Natural killer cell treated with Interleukin-12 subunit alpha and Interleukin-12 subunit beta and Interleukin-15 and Interleukin-18, amount 100 ng/mL, for 72 hours (primary cell): ENCODE results near the gene SEMA5B. TPM values are rescaled to one million over a fixed set of nuclear protein-coding genes. Genes with fewer than 3 reads are reported as not detected.

Source experiments
- ATAC-seq, 2 donors: fragments of 150-1000 bp; cut with Tn5 transposase in 1 of 2; sonication (Bioruptor Pico), chemical (Tn5 transposase) in 1 of 2; 2 replicates each; pipeline ENCODE4 v1.10.0; 2021
- DNase-seq: peaks from one replicate; pipeline ENCODE4 v3.0.0; 2022; ENCODE audit warnings: low spot score
- H3K27ac Mint-ChIP-seq, 2 donors: 1 replicate in 1 of 2; 2 replicates in 1 of 2; pipeline ENCODE4 v1.8.0; 2022; ENCODE audit warnings: mixed read lengths in 2 of 2, mild to moderate bottlenecking in 1 of 2, moderate library complexity in 1 of 2
- H3K27me3 Mint-ChIP-seq, 2 donors: 1 replicate in 1 of 2; 2 replicates in 1 of 2; pipeline ENCODE4 v1.8.0; 2022; ENCODE audit warnings: mixed read lengths in 2 of 2
- H3K36me3 Mint-ChIP-seq: one replicate; pipeline ENCODE4 v1.8.0; 2022; ENCODE audit warnings: mixed read lengths
- H3K4me1 Mint-ChIP-seq, 2 donors: 1 replicate in 1 of 2; 2 replicates in 1 of 2; pipeline ENCODE4 v1.8.0; 2022; ENCODE audit warnings: low read depth in 2 of 2, mixed read lengths in 2 of 2, mild to moderate bottlenecking in 1 of 2
- H3K4me3 Mint-ChIP-seq: one replicate; pipeline ENCODE4 v1.8.0; 2022; ENCODE audit warnings: mixed read lengths
- H3K9me3 Mint-ChIP-seq: 2 replicates; pipeline ENCODE4 v1.8.0; 2022; ENCODE audit warnings: mixed read lengths
- total RNA-seq, 2 donors: library from RNA; stranded (reverse); gene quantifications; one replicate each; pipeline ENCODE4 v1.2.3, GENCODE V29; 2022

Gene SEMA5B, protein sequence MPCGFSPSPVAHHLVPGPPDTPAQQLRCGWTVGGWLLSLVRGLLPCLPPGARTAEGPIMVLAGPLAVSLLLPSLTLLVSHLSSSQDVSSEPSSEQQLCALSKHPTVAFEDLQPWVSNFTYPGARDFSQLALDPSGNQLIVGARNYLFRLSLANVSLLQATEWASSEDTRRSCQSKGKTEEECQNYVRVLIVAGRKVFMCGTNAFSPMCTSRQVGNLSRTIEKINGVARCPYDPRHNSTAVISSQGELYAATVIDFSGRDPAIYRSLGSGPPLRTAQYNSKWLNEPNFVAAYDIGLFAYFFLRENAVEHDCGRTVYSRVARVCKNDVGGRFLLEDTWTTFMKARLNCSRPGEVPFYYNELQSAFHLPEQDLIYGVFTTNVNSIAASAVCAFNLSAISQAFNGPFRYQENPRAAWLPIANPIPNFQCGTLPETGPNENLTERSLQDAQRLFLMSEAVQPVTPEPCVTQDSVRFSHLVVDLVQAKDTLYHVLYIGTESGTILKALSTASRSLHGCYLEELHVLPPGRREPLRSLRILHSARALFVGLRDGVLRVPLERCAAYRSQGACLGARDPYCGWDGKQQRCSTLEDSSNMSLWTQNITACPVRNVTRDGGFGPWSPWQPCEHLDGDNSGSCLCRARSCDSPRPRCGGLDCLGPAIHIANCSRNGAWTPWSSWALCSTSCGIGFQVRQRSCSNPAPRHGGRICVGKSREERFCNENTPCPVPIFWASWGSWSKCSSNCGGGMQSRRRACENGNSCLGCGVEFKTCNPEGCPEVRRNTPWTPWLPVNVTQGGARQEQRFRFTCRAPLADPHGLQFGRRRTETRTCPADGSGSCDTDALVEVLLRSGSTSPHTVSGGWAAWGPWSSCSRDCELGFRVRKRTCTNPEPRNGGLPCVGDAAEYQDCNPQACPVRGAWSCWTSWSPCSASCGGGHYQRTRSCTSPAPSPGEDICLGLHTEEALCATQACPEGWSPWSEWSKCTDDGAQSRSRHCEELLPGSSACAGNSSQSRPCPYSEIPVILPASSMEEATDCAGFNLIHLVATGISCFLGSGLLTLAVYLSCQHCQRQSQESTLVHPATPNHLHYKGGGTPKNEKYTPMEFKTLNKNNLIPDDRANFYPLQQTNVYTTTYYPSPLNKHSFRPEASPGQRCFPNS
- not detected for total RNA-seq

DNA sequence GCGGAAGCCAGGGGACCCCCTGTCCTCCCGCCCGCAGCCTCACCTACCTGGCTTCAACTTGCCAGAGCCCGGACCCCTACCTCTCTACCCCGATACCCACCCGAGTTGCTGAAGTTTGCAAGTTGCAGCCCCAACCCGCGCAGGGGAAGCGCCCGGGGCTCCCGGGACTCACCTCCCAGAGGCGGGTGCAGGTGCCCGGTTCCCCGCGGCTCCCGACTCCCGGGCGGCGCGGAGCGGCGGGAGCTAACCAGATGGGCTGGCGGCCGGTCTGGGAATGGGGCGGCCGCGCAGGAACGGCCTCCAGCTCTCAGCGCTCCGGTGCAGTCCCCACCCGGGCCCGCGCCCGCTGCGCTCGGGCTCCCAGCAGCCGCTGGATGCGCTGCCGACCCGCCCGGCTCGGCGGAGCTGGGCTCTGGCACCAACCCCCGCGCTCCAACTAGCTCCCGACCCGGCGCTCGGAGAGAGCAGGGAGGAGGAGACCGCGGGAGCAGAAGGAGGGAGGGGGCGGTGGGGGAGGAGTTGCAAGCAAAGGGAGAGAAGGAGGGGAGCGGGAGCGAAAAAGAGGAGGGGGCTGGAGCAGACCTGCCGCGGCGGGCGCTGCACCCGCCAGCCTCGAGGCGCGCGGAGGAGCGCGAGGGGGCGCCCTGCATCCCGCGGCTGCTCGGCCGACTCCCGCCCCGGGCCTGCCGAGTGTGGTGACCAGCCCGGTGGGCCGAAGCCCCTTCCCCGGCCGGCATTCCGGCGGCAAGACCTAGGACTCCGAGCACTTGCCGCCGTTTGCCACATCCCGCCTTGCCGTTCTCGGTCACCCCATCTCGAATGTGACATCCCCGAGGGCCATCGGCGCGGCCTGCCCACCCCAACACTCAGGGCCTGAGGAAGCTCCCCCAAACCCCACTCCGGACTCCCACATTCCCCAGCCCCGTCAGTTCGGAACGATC is at the start of gene SEMA5B:
Gene SEMA5B (minus strand): TSS at position 472 of the 941 bp plus-strand sequence. CDS start 66,500 bp downstream, outside the sequence.
- Mint-ChIP-seq H3K4me1 (peaks cover 12 to 14% of the 10 kb centered on the region in 2 donors), H3K36me3 (no peaks in the 10 kb centered on the region), H3K27ac (no peak within 1 kb of the TSS), H3K27me3 (peaks cover 40 to 48% of the 10 kb centered on the region in 2 donors), H3K4me3 (peak within 1 kb of the TSS; percentile 61), H3K9me3 (no peaks in the 10 kb centered on the region)
- DNase-seq, result no peak
- peak; percentile 28 to 57 for ATAC-seq

DNA sequence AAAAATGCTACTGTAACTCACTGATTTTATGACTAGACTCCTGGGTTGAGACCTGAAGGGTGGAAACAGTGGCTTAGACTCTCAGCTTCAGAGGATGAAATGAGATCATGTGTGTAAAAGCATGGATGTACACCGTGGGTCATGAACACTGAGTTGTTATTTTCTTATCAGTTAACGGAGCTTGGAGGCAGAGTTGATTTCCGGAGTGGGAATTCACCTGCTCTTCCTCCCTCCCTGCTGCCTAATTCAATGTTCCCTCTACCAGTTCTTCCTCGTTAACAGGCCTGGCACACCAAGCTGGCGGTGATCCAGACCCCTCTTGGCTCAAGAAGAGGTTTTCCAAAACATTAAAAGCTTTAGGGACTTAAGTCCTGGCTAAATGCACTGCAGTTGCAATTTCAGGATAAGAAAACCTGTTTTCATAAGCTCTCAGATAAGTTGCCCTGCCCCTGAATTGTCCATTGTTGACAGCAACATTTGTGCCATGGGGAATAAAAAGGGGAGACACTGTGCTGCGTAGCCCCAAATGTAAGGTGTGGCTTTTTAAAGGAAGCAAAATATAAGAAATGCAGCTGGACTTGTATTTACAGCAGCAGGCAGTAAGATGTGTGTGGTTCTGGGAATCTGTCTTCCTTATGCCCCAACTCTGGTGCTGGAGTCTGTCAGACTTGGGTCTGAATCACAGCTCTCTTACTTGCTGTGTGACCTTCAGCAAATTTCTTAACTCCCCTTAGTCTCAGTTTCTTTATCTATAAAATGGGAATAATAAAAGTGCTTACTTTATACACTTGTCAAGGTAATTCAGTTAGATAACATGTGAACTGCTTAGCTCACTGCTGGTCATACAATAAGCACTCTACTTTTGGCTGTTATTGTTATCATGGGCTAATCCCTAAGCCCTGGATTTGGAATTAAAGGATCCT is 49.2 kb upstream of the SEMA5B start:
- ATAC-seq, result no peak
- Mint-ChIP-seq H3K27ac (no peak overlapping the region), H3K9me3 (no peaks in the 10 kb centered on the region), H3K4me1 (peaks cover 4 to 7% of the 10 kb centered on the region in 2 donors), H3K4me3 (no peak overlapping the region), H3K36me3 (no peaks in the 10 kb centered on the region), H3K27me3 (peaks cover 6 to 10% of the 10 kb centered on the region in 2 donors)
- DNase-seq, result no peak

DNA sequence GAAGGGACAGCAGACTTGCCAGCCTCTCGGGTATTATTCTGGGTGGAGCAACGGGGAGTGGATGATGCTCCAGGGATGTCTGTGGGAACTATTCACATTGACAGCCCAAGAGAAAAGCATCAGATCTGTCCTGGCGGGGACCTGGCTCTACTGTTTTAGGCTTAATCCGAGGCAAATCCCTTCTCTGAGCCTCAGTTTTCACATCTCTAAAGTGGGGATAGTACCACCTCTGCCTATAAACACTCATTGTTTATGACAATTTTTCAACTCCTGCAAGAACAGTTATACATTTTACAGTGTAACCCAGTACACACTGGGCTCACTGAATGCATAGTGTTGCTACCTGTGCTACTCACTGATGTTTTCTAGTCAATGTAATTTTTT is 48.5 kb upstream of the SEMA5B start:
- DNase-seq, result no peak
- Mint-ChIP-seq H3K4me3 (no peak overlapping the region), H3K4me1 (peaks cover 2 to 11% of the 10 kb centered on the region in 2 donors), H3K27me3 (peaks cover 8 to 11% of the 10 kb centered on the region in 2 donors), H3K27ac (no peak overlapping the region), H3K9me3 (no peaks in the 10 kb centered on the region), H3K36me3 (no peaks in the 10 kb centered on the region)
- no peak for ATAC-seq

DNA sequence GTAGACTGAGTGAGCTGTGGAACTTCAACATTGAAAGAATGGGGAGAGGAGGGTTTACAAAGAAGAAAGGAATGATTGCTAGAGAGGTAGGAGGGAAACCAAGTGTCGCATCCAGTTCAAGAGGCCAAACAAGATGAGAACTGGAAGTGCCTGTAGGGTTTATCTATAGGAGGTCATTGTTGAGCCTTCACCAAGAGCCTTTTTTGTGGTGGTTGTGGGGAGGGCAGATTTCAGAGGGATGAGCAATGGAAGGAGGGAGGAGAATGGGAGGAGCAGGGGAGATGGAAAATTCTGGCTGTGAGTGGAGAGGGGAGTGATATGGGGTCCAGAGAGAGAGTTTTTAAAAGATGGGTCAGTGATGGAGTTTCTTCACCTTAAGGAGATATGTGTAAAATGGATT is 47.8 kb upstream of the SEMA5B start:
- Mint-ChIP-seq H3K36me3 (no peaks in the 10 kb centered on the region), H3K27me3 (peaks cover 8 to 11% of the 10 kb centered on the region in 2 donors), H3K4me1 (peaks cover 2 to 11% of the 10 kb centered on the region in 2 donors), H3K27ac (no peak overlapping the region), H3K9me3 (no peaks in the 10 kb centered on the region), H3K4me3 (no peak overlapping the region)
- no peak for ATAC-seq
- no peak for DNase-seq

DNA sequence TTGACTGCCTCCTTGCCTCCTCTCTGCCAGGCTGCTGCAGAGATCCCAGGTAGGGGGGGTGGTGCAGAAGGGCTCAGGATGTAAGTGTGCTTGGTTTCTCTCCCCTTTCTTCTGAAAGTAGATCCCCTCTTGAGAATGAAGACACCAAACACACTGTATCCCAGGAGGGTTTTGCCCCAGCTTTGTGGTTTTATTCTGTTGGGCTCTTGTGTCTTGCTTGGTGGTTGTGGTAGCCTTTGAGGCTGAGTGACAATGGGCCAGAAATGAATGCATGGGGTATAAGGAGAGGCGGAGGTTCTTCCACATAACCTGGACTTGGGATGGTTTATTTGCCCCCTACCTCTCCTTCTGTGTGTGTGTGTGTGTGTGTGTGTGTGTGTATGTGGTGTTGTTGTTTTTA is 45.0 kb upstream of the SEMA5B start:
- H3K9me3 Mint-ChIP-seq, result no peaks in the 10 kb centered on the region
- ATAC-seq, result no peak
- H3K4me3 Mint-ChIP-seq, result no peak overlapping the region
- H3K27ac Mint-ChIP-seq, result no peak overlapping the region
- H3K36me3 Mint-ChIP-seq, result no peaks in the 10 kb centered on the region
- DNase-seq, result no peak
- peaks cover 11 to 19% of the 10 kb centered on the region in 2 donors for H3K27me3 Mint-ChIP-seq
- peaks cover 8 to 18% of the 10 kb centered on the region in 2 donors for H3K4me1 Mint-ChIP-seq

DNA sequence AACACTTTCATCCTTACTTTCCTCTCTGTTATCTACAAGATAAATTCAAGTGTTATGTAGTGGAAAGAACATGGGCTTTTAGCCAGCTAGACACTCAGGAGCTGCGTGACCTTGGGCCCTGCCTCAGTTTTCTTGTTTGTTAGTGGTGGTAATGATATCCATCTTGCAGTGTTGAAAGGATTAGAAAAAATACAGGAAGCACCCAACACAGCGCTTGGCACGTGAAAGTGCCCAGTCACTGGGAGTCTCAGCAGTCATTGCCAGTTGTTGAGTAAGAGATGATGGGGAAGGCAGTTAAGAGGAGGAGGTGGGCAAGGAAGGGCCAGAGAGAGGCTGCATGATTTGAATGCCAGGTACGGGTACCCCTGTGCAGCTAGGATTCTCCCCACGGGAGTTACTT is 44.6 kb upstream of the SEMA5B start:
- Mint-ChIP-seq H3K4me1 (peaks cover 8 to 19% of the 10 kb centered on the region in 2 donors), H3K4me3 (no peak overlapping the region), H3K36me3 (no peaks in the 10 kb centered on the region), H3K27ac (no peak overlapping the region), H3K27me3 (peaks cover 11 to 19% of the 10 kb centered on the region in 2 donors), H3K9me3 (no peaks in the 10 kb centered on the region)
- DNase-seq, result no peak
- ATAC-seq, result no peak

DNA sequence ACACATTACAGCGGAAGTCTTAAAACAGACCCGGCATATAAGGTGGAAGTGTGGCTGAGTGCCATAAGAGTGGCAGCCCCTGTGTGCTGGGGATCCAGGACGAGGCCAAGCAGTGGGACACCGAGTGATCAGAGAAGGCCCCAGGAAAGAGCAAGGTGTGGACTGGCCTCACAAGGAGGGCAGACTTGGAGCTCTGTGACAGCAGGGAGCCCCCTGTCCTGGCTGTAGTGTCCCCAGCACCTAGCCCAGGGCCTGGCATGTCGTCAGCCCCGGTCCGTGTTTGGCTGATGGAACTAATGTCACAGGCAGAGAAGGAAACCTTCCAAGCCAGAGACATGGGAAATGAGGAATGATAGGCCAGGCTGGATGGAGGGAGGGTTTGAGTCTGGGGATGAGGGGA is 44.0 kb upstream of the SEMA5B start:
- no peak overlapping the region for H3K4me3 Mint-ChIP-seq
- H3K27me3 Mint-ChIP-seq, result peaks cover 11 to 19% of the 10 kb centered on the region in 2 donors
- ATAC-seq, result no peak
- H3K36me3 Mint-ChIP-seq, result no peaks in the 10 kb centered on the region
- no peaks in the 10 kb centered on the region for H3K9me3 Mint-ChIP-seq
- no peak for DNase-seq
- peaks cover 10 to 22% of the 10 kb centered on the region in 2 donors for H3K4me1 Mint-ChIP-seq
- H3K27ac Mint-ChIP-seq, result no peak overlapping the region

DNA sequence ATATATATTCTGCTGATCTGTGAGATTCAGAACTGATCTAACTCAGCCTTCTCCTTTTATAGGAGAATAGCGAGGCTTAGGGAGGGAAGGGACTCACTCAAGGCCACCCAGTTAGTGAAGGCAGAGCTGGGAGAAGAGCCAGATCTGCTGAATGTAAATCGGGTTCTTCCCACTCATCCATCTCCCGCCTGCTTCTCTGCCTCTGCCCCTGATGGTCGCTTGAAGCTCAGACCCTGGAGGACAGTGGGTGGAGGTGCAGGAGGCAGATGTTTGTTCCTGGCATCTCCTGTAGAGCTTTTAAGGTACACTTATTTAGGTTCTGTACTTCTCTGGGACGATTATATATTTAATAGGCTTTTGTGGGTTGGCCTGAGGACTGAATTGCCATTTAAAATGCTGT is 43.6 kb upstream of the SEMA5B start:
- no peak overlapping the region for H3K4me3 Mint-ChIP-seq
- peaks cover 10 to 25% of the 10 kb centered on the region in 2 donors for H3K4me1 Mint-ChIP-seq

DNA sequence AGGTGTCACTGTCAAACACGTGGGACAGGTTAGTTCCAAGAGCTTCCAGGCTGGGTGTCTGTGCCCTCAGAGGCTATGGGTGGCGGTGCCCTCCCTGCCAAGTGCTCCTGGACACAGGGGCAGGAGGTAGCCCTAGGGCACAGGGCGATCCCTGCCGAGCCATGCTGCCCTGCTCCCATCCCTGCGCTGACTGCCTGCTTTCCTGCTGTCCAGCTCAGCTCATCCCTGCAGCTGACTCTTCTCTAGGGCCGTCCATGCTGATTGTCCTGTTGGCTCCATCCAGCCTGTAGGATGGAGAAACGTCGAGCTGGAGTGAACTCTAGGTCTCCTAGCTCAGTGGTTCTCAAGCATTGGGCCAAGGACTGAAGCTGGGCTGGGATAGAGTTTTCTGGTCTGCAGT is 42.9 kb upstream of the SEMA5B start:
- Mint-ChIP-seq H3K4me1 (peaks cover 10 to 25% of the 10 kb centered on the region in 2 donors), H3K27me3 (peaks cover 11 to 22% of the 10 kb centered on the region in 2 donors), H3K4me3 (no peak overlapping the region), H3K36me3 (no peaks in the 10 kb centered on the region), H3K9me3 (no peaks in the 10 kb centered on the region), H3K27ac (no peak overlapping the region)
- no peak for DNase-seq
- no peak for ATAC-seq

More for the DNA sequence above, 43.6 kb upstream of the SEMA5B start:
- H3K27ac Mint-ChIP-seq, result no peak overlapping the region
- H3K36me3 Mint-ChIP-seq, result no peaks in the 10 kb centered on the region
- ATAC-seq (no peak), DNase-seq (no peak)
- peaks cover 11 to 21% of the 10 kb centered on the region in 2 donors for H3K27me3 Mint-ChIP-seq
- no peaks in the 10 kb centered on the region for H3K9me3 Mint-ChIP-seq

DNA sequence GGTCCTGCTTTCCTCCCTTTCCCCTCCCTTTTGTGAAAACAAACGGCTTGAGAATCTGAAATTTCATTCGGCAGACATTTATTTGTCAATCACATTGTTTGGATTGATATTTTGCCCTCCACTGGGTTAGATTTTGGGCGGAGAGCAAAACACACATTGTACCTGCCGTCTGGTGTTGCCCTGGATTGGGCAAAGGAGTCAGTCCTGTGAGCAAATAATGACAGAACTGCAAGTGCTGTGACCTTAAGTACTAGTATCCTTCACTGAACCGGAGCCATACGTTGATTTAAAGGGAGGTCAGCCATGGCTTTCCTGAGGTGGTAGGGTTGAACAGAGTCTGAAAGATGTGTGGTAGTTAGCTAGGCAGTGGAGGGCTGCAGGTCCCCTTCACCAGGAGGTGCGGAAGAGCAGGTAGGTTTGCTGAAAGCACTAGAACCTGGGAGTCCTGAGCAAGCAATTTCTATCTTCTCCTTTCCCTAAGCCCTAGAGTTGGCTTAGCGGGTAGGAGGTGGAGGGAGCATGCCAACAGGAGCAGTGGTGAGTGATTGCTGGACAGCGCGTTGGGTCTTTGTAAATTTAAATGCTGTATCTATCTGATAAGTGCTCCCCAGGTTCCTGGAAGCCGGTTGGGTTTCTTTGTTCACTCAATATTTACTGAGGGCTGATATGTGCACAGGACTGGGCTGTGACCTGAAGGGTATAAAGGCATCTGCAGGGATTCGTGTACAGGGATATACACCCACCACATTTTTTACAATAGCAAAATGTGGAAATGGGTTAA is 41.2 kb upstream of the SEMA5B start:
- H3K27ac Mint-ChIP-seq, result no peak overlapping the region
- no peak for DNase-seq
- H3K4me1 Mint-ChIP-seq, result peaks cover 20 to 31% of the 10 kb centered on the region in 2 donors
- no peak for ATAC-seq
- no peaks in the 10 kb centered on the region for H3K36me3 Mint-ChIP-seq
- no peaks in the 10 kb centered on the region for H3K9me3 Mint-ChIP-seq
- peak overlapping the region; percentile 85 for H3K4me3 Mint-ChIP-seq
- peaks cover 20 to 23% of the 10 kb centered on the region in 2 donors for H3K27me3 Mint-ChIP-seq

DNA sequence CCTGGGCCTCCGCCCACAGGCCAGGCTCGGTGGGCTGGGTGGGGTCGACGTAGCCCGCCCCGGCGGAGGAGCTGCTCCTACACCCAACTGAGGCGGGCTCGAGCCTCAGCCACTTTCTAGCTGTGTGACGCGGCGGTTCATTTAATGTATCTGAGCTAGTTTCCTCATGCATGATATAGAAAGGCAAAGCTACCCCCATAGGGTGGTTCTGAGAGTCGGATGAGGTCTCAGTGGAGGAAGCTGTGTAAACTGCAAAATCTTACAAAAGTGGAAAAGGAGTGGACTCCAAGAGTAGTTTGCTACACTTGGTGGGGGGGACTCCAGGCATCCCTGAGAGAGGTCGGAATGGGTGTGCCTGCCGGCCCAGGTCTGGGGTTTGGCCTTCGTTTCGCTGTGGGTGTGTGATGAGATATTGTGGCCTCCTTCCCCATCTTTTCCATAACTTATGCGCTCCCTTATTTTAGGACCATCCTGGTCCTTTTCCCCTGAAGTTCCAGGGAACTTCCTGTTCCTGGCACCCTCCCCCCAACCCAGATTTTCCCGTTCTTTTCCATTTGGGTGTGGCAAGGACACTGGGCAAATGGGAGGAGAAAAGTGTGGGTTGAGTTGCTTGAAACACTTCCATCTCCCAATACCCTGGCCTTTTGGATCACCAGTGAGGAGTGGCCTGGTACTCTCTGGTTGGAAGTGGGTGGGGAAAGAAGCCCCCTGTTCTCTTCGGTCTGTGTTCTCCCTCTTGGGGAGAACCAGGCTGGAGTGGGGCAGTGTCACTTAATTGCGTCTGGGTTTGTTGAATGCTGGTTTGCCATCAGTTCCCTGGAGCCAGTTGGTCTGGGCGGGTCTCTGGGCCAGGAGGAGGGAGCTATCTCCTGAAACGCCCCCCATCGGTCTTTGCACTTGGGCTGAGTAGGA is 40.4 kb upstream of the SEMA5B start:
- peaks cover 28 to 29% of the 10 kb centered on the region in 2 donors for H3K27me3 Mint-ChIP-seq
- peaks cover 20 to 31% of the 10 kb centered on the region in 2 donors for H3K4me1 Mint-ChIP-seq
- no peaks in the 10 kb centered on the region for H3K9me3 Mint-ChIP-seq
- ATAC-seq (peak; percentile 26 to 57), DNase-seq (no peak)
- H3K27ac Mint-ChIP-seq, result no peak overlapping the region
- H3K36me3 Mint-ChIP-seq, result no peaks in the 10 kb centered on the region
- peak overlapping the region; percentile 85 for H3K4me3 Mint-ChIP-seq
